Mesothelial cell of epicardium (in vitro differentiated cells): ENCODE results near the gene IL20RB. TPM values are rescaled to one million over a fixed set of nuclear protein-coding genes. Genes with fewer than 3 reads are reported as not detected.
"Not testable (repeated sequence)": the region's sequence is repeated elsewhere in the genome, so short reads cannot be mapped to it uniquely, and the experiment has no call there.

Source experiments
- DNase-seq, 2 experiments: peaks; one replicate each; pipeline ENCODE4 v3.0.0; 2021; ENCODE audit warnings: low spot score in 2 of 2; ENCODE audit not compliant: unreplicated experiment in 2 of 2
- H3K27ac Mint-ChIP-seq: 2 replicates; pipeline ENCODE4 v1.8.0; 2021; ENCODE audit warnings: mixed read lengths
- H3K27me3 Mint-ChIP-seq: 2 replicates; pipeline ENCODE4 v1.8.0; 2021; ENCODE audit warnings: low read depth, mixed read lengths
- H3K36me3 Mint-ChIP-seq: 2 replicates; pipeline ENCODE4 v1.8.0; 2021; ENCODE audit warnings: mixed read lengths
- H3K4me1 Mint-ChIP-seq: 2 replicates; pipeline ENCODE4 v1.8.0; 2021; ENCODE audit warnings: mixed read lengths
- H3K4me3 Mint-ChIP-seq: 2 replicates; pipeline ENCODE4 v1.8.0; 2021; ENCODE audit warnings: mild to moderate bottlenecking, moderate library complexity, mixed read lengths
- H3K9me3 Mint-ChIP-seq: 2 replicates; pipeline ENCODE4 v1.8.0; 2021; ENCODE audit warnings: mixed read lengths
- total RNA-seq: library from RNA; stranded (reverse); gene quantifications from 3 replicates; pipeline ENCODE4 v1.2.1, GENCODE V29; 2021
- TF ChIP-seq, protein P1 (sequence below): fragments of 200-600 bp; sonication (generic); IDR thresholded peaks from one replicate; pipeline ENCODE4 v1.5.0; 2021; ENCODE audit warnings: antibody characterized with exemption; ENCODE audit not compliant: unreplicated experiment

IL20RB gene
- total RNA-seq, 1 donor from 2014 or later: 1.8 TPM

DNA sequence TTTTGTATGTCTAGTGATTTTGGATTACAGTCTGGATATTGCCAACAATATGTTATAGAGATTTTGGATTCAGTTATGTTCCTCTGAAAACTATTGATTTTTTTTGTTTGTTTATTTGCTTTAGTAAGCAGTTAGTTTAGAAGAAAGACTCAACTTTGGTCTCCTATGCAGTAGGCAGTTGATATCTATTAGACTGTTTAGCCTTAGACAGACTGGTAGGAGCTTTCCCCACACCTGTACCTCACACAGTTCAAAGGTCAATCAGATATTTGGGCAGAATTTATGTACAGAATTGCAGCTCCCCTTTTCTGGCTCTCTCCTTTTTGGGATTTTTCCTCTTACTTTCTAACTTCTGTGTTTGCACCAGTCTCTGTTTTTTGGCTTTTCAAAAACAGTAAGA, 42.3 kb downstream of the IL20RB start:
- Mint-ChIP-seq H3K9me3 (peaks cover 19% of the 10 kb centered on the region), H3K4me3 (no peak overlapping the region), H3K27ac (no peak overlapping the region), H3K36me3 (no peaks in the 10 kb centered on the region), H3K27me3 (no peaks in the 10 kb centered on the region), H3K4me1 (peaks cover under 1% of the 10 kb centered on the region)
- TF ChIP-seq, protein P1, sequence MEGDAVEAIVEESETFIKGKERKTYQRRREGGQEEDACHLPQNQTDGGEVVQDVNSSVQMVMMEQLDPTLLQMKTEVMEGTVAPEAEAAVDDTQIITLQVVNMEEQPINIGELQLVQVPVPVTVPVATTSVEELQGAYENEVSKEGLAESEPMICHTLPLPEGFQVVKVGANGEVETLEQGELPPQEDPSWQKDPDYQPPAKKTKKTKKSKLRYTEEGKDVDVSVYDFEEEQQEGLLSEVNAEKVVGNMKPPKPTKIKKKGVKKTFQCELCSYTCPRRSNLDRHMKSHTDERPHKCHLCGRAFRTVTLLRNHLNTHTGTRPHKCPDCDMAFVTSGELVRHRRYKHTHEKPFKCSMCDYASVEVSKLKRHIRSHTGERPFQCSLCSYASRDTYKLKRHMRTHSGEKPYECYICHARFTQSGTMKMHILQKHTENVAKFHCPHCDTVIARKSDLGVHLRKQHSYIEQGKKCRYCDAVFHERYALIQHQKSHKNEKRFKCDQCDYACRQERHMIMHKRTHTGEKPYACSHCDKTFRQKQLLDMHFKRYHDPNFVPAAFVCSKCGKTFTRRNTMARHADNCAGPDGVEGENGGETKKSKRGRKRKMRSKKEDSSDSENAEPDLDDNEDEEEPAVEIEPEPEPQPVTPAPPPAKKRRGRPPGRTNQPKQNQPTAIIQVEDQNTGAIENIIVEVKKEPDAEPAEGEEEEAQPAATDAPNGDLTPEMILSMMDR: no peak
- no peak for DNase-seq

- not testable (repeated sequence) for H3K36me3 Mint-ChIP-seq, H3K4me3 Mint-ChIP-seq
These were observed 49.6 kb downstream of the IL20RB start for GRCh38 chr3:137007376-137007775.

DNA sequence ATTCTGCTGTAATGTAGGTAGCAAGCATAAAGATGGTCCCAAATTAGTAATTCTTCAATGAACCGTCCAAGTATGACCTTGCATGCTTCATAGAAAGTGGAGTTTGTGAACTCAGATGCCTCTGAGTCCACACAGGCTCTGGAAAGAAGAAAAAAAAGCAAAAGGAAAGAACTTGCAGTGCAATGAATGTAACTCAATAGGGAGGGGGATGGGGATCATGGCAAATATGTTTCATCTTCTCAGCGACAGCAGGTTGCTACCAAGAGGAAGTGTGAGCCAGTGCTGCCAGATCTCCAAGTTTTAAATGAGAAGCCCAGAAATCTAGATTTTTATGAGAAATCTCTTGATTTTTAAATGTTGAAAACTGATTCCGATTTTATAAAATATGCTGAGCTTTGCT, 50.3 kb downstream of the IL20RB start:
- H3K27me3 Mint-ChIP-seq: no peaks in the 10 kb centered on the region

More at GRCh38 chr3:137007376-137007775, 49.6 kb downstream of the IL20RB start:
- H3K4me1 Mint-ChIP-seq, H3K9me3 Mint-ChIP-seq, H3K27ac Mint-ChIP-seq, H3K27me3 Mint-ChIP-seq, DNase-seq: not testable (repeated sequence)

GRCh38 chr3:137008976-137009375, 51.2 kb downstream of the IL20RB start:
- Mint-ChIP-seq H3K9me3 (no peaks in the 10 kb centered on the region), H3K27me3 (no peaks in the 10 kb centered on the region), H3K4me1 (no peaks in the 10 kb centered on the region), H3K4me3 (no peak overlapping the region), H3K27ac (no peak overlapping the region), H3K36me3 (no peaks in the 10 kb centered on the region)
- TF ChIP-seq, protein P1: no peak
- no peak for DNase-seq

More for the DNA sequence above, 50.3 kb downstream of the IL20RB start:
- no peak overlapping the region for H3K27ac Mint-ChIP-seq
- peaks cover 4% of the 10 kb centered on the region for H3K9me3 Mint-ChIP-seq
- H3K36me3 Mint-ChIP-seq: no peaks in the 10 kb centered on the region
- TF ChIP-seq, protein P1: no peak
- DNase-seq: no peak
- H3K4me3 Mint-ChIP-seq: no peak overlapping the region
- H3K4me1 Mint-ChIP-seq: no peaks in the 10 kb centered on the region

DNA sequence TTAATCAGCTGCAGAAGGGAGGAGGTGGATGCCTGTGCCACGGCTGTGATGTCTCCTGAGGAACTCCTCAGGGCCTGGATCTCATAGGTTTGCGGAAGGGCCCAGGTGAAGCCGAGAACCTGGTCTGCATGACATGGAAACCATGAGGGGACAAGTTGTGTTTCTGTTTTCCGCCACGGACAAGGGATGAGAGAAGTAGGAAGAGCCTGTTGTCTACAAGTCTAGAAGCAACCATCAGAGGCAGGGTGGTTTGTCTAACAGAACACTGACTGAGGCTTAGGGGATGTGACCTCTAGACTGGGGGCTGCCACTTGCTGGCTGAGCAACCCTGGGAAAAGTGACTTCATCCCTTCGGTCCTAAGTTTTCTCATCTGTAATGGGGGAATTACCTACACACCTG, 52.4 kb downstream of the IL20RB start:
- TF ChIP-seq, protein P1: no peak
- no peaks in the 10 kb centered on the region for H3K27me3 Mint-ChIP-seq
- no peaks in the 10 kb centered on the region for H3K9me3 Mint-ChIP-seq
- no peak for DNase-seq
- H3K4me3 Mint-ChIP-seq: no peak overlapping the region
- no peak overlapping the region for H3K27ac Mint-ChIP-seq
- H3K4me1 Mint-ChIP-seq: peaks cover 4% of the 10 kb centered on the region
- no peaks in the 10 kb centered on the region for H3K36me3 Mint-ChIP-seq

DNA sequence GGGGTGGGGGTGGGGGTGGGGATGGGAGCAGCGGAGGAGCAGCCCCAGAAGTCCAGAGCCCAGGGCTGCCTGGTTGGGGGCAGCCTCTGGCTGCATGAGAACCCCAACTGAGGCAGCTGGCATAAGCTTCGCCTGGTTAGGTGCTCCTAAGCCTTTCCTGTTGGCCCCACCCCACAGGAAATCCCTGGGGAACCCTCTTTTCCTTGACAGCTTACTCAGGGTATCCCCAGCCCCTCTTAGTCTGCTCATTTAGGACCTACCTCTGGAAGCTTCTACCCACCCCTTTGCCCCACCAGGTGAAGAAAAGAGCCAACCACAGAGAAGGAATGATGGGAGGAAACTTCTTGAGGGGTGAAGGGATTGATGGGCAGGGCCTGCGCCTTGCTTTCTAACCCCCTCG, 53.4 kb downstream of the IL20RB start:
- no peak overlapping the region for H3K27ac Mint-ChIP-seq
- H3K36me3 Mint-ChIP-seq: no peaks in the 10 kb centered on the region

More for the DNA sequence above, 53.4 kb downstream of the IL20RB start:
- H3K4me3 Mint-ChIP-seq: no peak overlapping the region
- peaks cover 4% of the 10 kb centered on the region for H3K4me1 Mint-ChIP-seq
- H3K27me3 Mint-ChIP-seq: no peaks in the 10 kb centered on the region
- TF ChIP-seq, protein P1: no peak
- H3K9me3 Mint-ChIP-seq: no peaks in the 10 kb centered on the region
- no peak for DNase-seq
